Measurements from ENCODE around the gene VSNL1. TPM values are rescaled to one million over a fixed set of nuclear protein-coding genes. Genes with fewer than 3 reads are reported as not detected.

VSNL1 gene
- total RNA-seq, 1 experiment from 2014 or later = 2.1 TPM

Other genes with a start within 250 kb of the VSNL1 start
- gene RAD51AP2, start 22.3 kb upstream of the VSNL1 start, total RNA-seq (2014; rRNA removed; shearing (Covaris generic)) = not detected in 2 replicates
- gene SMC6, start 213.1 kb downstream of the VSNL1 start, total RNA-seq (2014; rRNA removed; shearing (Covaris generic)) = 36.5 and 46.7 TPM in 2 replicates
- gene GEN1, start 213.4 kb downstream of the VSNL1 start, total RNA-seq (2014; rRNA removed; shearing (Covaris generic)) = 12.4 and 33.0 TPM in 2 replicates